BJ (cell line): Measurements from ENCODE around the gene SPIRE2. TPM values are rescaled to one million over a fixed set of nuclear protein-coding genes. Genes with fewer than 3 reads are reported as not detected.
"Not testable (repeated sequence)": the region's sequence is repeated elsewhere in the genome, so short reads cannot be mapped to it uniquely, and the experiment has no call there.

Source experiments
- CTCF ChIA-PET: fragments of 350-600 bp; formaldehyde crosslinking; extraction: SDS; loops from one replicate; lab custom pipeline; 2021; ENCODE audit warnings: antibody characterized with exemption, inconsistent platforms; lab: Yijun Ruan, JAX
- POLR2A ChIA-PET: fragments of 300-600 bp; sonication (Branson Sonifier 250); formaldehyde crosslinking; extraction: SDS; loops from one replicate; lab custom pipeline; 2021; ENCODE audit warnings: antibody characterized with exemption; lab: Charles Lee
- DNase-seq: peaks from one replicate; pipeline ENCODE4 v3.0.0-alpha.2; 2011; ENCODE audit warnings: low read depth
- H3K27me3 ChIP-seq: 2 replicates; pipeline ENCODE4 v1.6.0; 2011; ENCODE audit warnings: low read length; ENCODE audit not compliant: control insufficient read depth, insufficient read depth
- H3K36me3 ChIP-seq: 2 replicates; pipeline ENCODE4 v1.5.1; 2011; ENCODE audit warnings: low read length; ENCODE audit not compliant: control insufficient read depth, insufficient read depth
- H3K4me3 ChIP-seq: 2 replicates; pipeline ENCODE4 v1.5.1; 2011; ENCODE audit warnings: low read depth, mild to moderate bottlenecking, control low read depth, low read length
- polyA plus RNA-seq: library from polyadenylated mRNA; depleted of rRNA; stranded (reverse); fragments of >200 nt; gene quantifications from 2 replicates; pipeline ENCODE4 v1.2.3, GENCODE V29; 2011
- TF ChIP-seq, protein P1 (sequence below): IDR thresholded peaks from 2 replicates; pipeline ENCODE4 v1.5.1; 2011; ENCODE audit warnings: low read depth, mild to moderate bottlenecking, control low read depth, inconsistent platforms, low read length, moderate library complexity; ENCODE audit not compliant: insufficient read depth

The SPIRE2 gene
- polyA plus RNA-seq, 1 experiment = 2.3 TPM

DNA sequence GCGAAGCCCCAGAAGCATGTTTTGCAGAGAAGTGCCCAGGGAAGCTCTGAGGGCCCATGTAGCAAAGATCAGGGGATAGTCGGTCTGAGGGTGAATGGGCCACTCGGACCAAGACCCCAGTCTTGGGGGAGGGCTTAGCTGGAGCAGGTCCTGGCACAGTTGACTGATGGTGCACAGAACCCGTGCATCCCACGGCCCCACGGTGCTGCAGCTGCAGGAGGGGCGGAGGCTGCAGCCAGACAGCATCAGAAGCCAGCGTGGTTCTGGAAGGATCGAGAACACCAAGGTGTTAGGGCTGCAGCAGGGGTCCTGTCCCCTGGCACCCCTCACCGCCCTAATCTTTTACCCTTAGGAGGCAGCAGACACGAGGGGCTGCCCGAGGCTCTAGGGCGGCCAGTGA lies 83.9 kb downstream of the SPIRE2 start:
- ChIA-PET POLR2A (no interaction called here), CTCF (interaction anchor here (6.6 kb wide), 1 partner anchor 11 kb away, joined by 48 read pairs; the partner anchor contains the start of gene TUBB3)
- Histone ChIP-seq H3K4me3 (no peak overlapping the region), H3K36me3 (peaks cover 24% of the 10 kb centered on the region), H3K27me3 (no peaks in the 10 kb centered on the region)
- TF ChIP-seq, protein P1, sequence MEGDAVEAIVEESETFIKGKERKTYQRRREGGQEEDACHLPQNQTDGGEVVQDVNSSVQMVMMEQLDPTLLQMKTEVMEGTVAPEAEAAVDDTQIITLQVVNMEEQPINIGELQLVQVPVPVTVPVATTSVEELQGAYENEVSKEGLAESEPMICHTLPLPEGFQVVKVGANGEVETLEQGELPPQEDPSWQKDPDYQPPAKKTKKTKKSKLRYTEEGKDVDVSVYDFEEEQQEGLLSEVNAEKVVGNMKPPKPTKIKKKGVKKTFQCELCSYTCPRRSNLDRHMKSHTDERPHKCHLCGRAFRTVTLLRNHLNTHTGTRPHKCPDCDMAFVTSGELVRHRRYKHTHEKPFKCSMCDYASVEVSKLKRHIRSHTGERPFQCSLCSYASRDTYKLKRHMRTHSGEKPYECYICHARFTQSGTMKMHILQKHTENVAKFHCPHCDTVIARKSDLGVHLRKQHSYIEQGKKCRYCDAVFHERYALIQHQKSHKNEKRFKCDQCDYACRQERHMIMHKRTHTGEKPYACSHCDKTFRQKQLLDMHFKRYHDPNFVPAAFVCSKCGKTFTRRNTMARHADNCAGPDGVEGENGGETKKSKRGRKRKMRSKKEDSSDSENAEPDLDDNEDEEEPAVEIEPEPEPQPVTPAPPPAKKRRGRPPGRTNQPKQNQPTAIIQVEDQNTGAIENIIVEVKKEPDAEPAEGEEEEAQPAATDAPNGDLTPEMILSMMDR = no peak
- no peak for DNase-seq

DNA sequence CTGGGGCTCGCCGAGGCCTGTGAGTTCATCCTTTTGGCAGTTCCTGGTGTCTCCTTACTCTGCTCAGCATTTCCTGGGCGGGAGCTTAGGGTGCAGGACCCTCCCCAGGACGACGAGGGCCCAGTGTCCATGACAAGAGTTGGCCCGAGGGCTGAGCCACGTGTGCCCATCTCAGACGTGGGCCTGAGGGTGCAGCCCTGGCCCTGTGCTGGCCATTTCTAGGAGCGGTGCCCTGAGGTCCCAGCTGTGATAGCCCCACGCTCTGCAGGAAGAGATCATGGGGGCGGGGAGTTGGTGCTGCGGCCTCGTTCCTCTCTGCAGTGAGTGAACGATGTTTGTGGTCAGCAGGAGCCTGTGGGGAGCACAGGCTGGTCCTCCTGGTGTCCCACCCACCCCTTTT lies 84.4 kb downstream of the SPIRE2 start:
- POLR2A ChIA-PET = no interaction called here

DNA sequence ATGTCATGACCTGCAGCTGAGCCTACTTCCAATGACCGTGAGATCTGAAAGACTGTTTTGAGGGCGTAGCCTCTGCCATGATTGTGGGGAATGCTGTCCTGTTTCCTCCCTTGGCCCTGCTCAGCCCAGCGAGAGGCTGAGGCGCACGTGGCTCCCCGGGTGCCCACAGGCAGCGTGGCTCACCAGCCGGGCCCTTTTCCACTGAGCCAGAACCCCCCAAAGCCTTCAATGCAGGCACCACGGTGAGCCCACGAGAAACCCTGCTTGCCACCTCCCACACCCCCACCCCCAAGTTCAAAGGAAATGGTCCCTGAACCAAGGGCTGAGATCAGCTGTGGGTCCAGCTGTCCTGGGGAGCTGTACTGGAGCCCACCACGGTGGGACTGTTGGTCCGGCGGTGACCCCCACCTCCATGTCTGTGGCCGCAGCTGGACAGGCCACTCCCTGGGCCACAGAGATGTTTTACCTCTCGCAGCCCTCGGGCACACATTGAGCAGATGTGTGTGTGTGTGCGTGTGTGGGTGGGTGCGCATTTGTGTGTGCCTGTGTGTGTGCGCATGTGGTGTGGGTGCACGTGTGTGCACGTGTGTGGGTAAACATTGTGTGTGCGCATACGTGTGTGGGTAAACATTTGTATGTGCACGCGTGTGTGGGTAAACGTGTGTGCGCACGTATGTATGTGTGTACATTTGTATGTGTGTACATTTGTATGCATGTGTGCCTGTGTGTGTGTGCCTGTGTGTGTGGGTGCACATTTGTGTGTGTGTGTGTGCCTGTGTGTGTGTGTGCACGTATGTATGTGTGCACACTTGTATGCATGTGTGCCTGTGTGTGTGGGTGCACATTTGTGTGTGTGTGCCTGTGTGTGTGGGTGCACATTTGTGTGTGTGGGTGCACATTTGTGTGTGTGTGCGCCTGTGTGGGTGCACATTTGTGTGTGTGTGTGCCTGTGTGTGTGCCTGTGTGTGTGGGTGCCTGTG lies 85.4 kb downstream of the SPIRE2 start:
- CTCF ChIA-PET = interaction anchor here (1.0 to 6.6 kb wide), 2 partner anchors 9 to 213 kb away, joined by 4 to 48 read pairs; partner anchors contain the start of gene TUBB3

More for the DNA sequence above, 84.4 kb downstream of the SPIRE2 start:
- TF ChIP-seq, protein P1 = no peak
- CTCF ChIA-PET = interaction anchor here (1.0 to 6.6 kb wide), 2 partner anchors 10 to 212 kb away, joined by 4 to 48 read pairs; partner anchors contain the start of gene TUBB3
- H3K36me3 ChIP-seq = peaks cover 24% of the 10 kb centered on the region
- DNase-seq = no peak
- H3K27me3 ChIP-seq = no peaks in the 10 kb centered on the region
- H3K4me3 ChIP-seq = no peak overlapping the region

DNA sequence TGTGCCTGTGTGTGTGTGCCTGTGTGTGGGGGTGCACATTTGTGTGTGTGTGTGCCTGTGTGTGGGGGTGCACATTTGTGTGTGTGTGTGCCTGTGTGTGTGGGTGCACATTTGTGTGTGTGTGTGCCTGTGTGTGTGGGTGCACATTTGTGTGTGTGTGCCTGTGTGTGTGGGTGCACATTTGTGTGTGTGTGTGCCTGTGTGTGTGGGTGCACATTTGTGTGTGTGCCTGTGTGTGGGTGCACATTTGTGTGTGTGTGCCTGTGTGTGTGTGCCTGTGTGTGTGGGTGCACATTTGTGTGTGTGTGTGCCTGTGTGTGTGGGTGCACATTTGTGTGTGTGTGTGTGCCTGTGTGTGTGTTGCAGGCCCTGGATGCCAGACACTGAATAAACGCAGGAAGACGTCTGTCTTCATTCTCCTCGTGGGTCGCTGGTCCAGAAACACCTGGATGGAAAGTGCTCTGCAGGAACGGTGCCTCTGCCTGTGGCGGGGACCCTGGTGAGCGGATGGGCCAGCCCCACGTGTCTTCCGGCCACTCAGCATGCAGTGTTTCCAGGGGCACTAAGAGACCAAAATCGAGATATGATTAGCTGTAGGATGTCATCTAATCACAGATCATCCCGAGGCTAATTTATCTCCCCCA lies 86.5 kb downstream of the SPIRE2 start:
- H3K4me3 ChIP-seq, POLR2A ChIA-PET, H3K27me3 ChIP-seq, DNase-seq, CTCF ChIA-PET: not testable (repeated sequence)
- H3K36me3 ChIP-seq = peaks cover 16% of the 10 kb centered on the region

More for the DNA sequence above, 85.4 kb downstream of the SPIRE2 start:
- POLR2A ChIA-PET = no interaction called here
- no peak for DNase-seq
- no peak overlapping the region for H3K4me3 ChIP-seq
- TF ChIP-seq, protein P1 = no peak
- peaks cover 22% of the 10 kb centered on the region for H3K36me3 ChIP-seq
- no peaks in the 10 kb centered on the region for H3K27me3 ChIP-seq

DNA sequence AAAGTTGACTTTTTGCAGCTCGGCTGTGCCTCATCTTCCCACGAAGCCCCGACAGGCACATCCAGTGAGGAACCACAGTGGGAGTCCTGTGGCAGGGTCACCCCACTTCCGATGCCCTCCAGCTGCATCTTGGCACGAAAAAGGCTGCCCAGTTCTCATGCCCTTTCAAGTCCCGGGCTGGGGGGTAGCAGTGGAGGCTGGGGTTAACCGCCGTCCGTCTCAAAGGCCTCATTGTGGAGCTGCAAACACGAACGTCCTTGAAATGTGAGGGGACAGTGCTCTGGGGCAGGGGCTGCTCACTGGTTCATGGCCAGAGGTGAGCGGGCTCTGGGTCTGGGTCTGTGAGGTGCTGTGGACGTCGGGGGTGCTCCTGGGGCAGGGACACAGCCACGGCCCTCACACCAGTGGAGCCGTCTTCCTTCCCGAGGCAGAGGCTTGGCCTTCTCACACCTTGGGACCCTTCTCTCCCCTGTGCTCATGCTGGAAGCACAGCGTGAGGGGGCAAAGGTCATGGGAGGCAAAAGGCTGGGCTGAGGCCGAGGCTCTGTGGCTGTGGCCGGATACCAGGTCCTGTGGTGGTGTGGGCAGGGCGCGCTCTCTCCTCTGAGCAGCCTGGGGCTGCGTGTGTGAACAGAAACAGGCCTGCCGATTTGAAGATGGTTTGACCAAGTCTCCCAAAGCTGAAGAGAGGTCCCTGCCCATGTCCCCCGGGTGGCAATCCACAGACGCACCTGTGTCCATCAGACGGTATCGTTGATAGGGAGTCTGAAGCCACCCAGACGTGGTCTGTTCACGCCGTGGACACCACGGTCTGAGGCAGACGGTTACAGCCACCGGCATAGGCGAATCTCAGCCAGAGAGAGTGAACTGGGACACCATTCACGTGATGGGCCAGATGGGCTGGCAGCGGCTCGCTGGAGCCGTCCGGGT lies 87.3 kb downstream of the SPIRE2 start:
- no peak for DNase-seq
- no peak overlapping the region for H3K4me3 ChIP-seq
- peaks cover 10% of the 10 kb centered on the region for H3K36me3 ChIP-seq
- CTCF ChIA-PET = no interaction called here
- POLR2A ChIA-PET = interaction anchor here (0.5 kb wide), 1 partner anchor 1062 kb away, joined by 3 read pairs; no protein-coding TSS in a partner anchor
- TF ChIP-seq, protein P1 = no peak
- H3K27me3 ChIP-seq = no peaks in the 10 kb centered on the region
